Kidney epithelial cell (primary cell): ENCODE measurements around the gene SPATA13. TPM values are rescaled to one million over a fixed set of nuclear protein-coding genes. Genes with fewer than 3 reads are reported as not detected.

Experiments used
- DNase-seq: peaks from one replicate; pipeline ENCODE4 v3.0.0-alpha.2; 2010; ENCODE audit warnings: low read depth
- H3K27me3 ChIP-seq: 2 replicates; pipeline ENCODE4 v1.6.0; 2011; ENCODE audit warnings: low read length; ENCODE audit not compliant: control insufficient read depth, insufficient read depth
- H3K36me3 ChIP-seq: 2 replicates; pipeline ENCODE4 v1.5.1; 2011; ENCODE audit warnings: low read length; ENCODE audit not compliant: control insufficient read depth, insufficient read depth
- H3K4me3 ChIP-seq: 2 replicates; pipeline ENCODE4 v1.5.1; 2011; ENCODE audit warnings: low read depth, mild to moderate bottlenecking, control low read depth, low read length
- total RNA-seq: library from RNA; depleted of rRNA; stranded (reverse); fragments of >200 nt; gene quantifications from 2 replicates; pipeline ENCODE4 v1.2.3, GENCODE V29; 2015
- TF ChIP-seq, protein P1 (sequence below): IDR thresholded peaks from 2 replicates; pipeline ENCODE4 v1.5.1; 2011; ENCODE audit warnings: mild to moderate bottlenecking, moderate library complexity, low read length, control low read depth, inconsistent platforms; ENCODE audit not compliant: insufficient read depth, poor library complexity, severe bottlenecking

Gene SPATA13
- total RNA-seq, 1 donor from 2014 or later: 11.3 TPM

- no peak overlapping the region for H3K4me3 ChIP-seq
- no peaks in the 10 kb centered on the region for H3K27me3 ChIP-seq
- no peaks in the 10 kb centered on the region for H3K36me3 ChIP-seq
- DNase-seq: no peak
- TF ChIP-seq, protein P1, sequence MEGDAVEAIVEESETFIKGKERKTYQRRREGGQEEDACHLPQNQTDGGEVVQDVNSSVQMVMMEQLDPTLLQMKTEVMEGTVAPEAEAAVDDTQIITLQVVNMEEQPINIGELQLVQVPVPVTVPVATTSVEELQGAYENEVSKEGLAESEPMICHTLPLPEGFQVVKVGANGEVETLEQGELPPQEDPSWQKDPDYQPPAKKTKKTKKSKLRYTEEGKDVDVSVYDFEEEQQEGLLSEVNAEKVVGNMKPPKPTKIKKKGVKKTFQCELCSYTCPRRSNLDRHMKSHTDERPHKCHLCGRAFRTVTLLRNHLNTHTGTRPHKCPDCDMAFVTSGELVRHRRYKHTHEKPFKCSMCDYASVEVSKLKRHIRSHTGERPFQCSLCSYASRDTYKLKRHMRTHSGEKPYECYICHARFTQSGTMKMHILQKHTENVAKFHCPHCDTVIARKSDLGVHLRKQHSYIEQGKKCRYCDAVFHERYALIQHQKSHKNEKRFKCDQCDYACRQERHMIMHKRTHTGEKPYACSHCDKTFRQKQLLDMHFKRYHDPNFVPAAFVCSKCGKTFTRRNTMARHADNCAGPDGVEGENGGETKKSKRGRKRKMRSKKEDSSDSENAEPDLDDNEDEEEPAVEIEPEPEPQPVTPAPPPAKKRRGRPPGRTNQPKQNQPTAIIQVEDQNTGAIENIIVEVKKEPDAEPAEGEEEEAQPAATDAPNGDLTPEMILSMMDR: no peak
Observed at GRCh38 chr13:24179486-24179850, 18.9 kb downstream of the SPATA13 start.

GRCh38 chr13:24180750-24181377, 20.3 kb downstream of the SPATA13 start:
- no peaks in the 10 kb centered on the region for H3K27me3 ChIP-seq
- H3K4me3 ChIP-seq: no peak overlapping the region
- no peak for DNase-seq
- no peaks in the 10 kb centered on the region for H3K36me3 ChIP-seq
- TF ChIP-seq, protein P1: no peak

GRCh38 chr13:24181991-24182702, 21.6 kb downstream of the SPATA13 start:
- no peak overlapping the region for H3K4me3 ChIP-seq
- no peaks in the 10 kb centered on the region for H3K36me3 ChIP-seq
- no peaks in the 10 kb centered on the region for H3K27me3 ChIP-seq
- TF ChIP-seq, protein P1: no peak
- no peak for DNase-seq

GRCh38 chr13:24182703-24183081, 22.2 kb downstream of the SPATA13 start:
- DNase-seq: no peak
- H3K27me3 ChIP-seq: no peaks in the 10 kb centered on the region
- TF ChIP-seq, protein P1: no peak
- no peak overlapping the region for H3K4me3 ChIP-seq
- no peaks in the 10 kb centered on the region for H3K36me3 ChIP-seq

DNA sequence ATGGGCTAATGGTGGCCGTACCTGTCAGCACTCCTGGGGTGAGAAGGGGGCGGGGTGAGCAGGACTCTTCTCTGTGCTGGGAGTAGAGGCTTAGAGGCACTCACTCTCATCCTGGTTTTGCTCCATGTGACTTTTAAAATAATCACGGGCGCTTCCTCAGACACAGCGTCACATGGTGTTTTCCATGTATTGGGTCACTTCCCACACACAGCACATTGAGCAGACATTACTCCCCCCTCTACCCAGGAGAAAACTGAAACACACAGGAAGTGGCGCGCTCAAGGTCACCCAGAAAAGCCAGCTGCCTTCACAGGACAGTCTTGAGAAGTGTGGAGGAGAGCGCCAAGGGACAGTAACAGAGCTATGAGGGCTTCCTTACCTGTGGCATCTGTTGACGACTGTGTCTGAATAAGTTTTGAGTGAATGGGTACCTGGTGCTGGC, 23.2 kb downstream of the SPATA13 start:
- no peak for DNase-seq
- Histone ChIP-seq H3K4me3 (no peak overlapping the region), H3K27me3 (no peaks in the 10 kb centered on the region), H3K36me3 (no peaks in the 10 kb centered on the region)
- TF ChIP-seq, protein P1: no peak
